Medulla oblongata (tissue), 1 donor: ENCODE measurements around the gene GSX2.

ENCODE experiments used
- DNase-seq: peaks from one replicate; pipeline ENCODE4 v3.0.0-alpha.2; 2015; ENCODE audit errors: extremely low spot score

The GSX2 gene

GRCh38 chr4:54077812-54078211 lies 22.2 kb upstream of the GSX2 start:
- DNase-seq, result no peak

- no peak for DNase-seq
Observed at GRCh38 chr4:54082168-54082567, 17.8 kb upstream of the GSX2 start.

- DNase-seq, result peak; percentile 90
Observed at GRCh38 chr4:54085284-54085683, 14.7 kb upstream of the GSX2 start.

- no peak for DNase-seq
Observed at GRCh38 chr4:54089875-54090274, 10.1 kb upstream of the GSX2 start.

GRCh38 chr4:54090404-54090803 lies 9.6 kb upstream of the GSX2 start:
- DNase-seq, result no peak

GRCh38 chr4:54090804-54091623 lies 8.9 kb upstream of the GSX2 start:
- no peak for DNase-seq

GRCh38 chr4:54091637-54092404 lies 8.1 kb upstream of the GSX2 start:
- DNase-seq, result peak; percentile 83

- DNase-seq, result no peak
Observed at GRCh38 chr4:54092405-54093323, 7.3 kb upstream of the GSX2 start.

GRCh38 chr4:54093324-54094240 lies 6.4 kb upstream of the GSX2 start:
- DNase-seq, result no peak

- no peak for DNase-seq
Observed at GRCh38 chr4:54094451-54094850, 5.5 kb upstream of the GSX2 start.

GRCh38 chr4:54095110-54095825 lies 4.7 kb upstream of the GSX2 start:
- no peak for DNase-seq

GRCh38 chr4:54096295-54096962 lies 3.5 kb upstream of the GSX2 start:
- no peak for DNase-seq

GRCh38 chr4:54097152-54097551 lies 2.8 kb upstream of the GSX2 start:
- DNase-seq, result no peak

- no peak for DNase-seq
Observed at GRCh38 chr4:54098375-54098774, 1.6 kb upstream of the GSX2 start.

- no peak for DNase-seq
Observed at GRCh38 chr4:54099287-54099747, 646 bp upstream of the GSX2 start.

GRCh38 chr4:54100595-54101189 lies 729 bp downstream of the GSX2 start:
- DNase-seq, result no peak

- DNase-seq, result no peak
Observed at GRCh38 chr4:54101190-54102041, 1.5 kb downstream of the GSX2 start.

- DNase-seq, result no peak
Observed at GRCh38 chr4:54102531-54103106, 2.7 kb downstream of the GSX2 start.
